ENCODE measurements around the gene DGKG. TPM values are rescaled to one million over a fixed set of nuclear protein-coding genes. Genes with fewer than 3 reads are reported as not detected.

Gene DGKG
- total and polyA plus RNA-seq, 4 donors: 0.84 to 7.8 (median 1.7) TPM

DNA sequence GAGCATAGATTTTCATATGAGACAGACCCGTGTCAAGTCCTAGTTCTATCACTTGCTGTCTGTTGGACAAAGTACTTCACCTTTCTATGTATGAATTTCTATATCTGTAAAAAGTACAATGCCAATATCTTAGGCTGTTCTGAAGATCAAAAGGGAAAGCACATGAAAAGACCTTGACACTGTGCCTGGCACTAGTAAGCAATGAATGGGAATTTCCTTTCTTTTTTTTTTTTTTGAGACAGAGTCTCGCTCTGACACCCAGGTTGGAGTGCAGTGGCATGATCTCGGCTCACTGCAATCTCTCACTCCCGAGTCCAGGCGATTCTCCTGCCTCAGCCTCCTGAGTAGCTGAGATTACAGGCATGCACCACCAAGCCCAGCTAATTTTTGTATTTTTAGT, 217.8 kb downstream of the DGKG start:
- DNase-seq (ENCODE audit: low spot score): no peak
- Histone ChIP-seq H3K36me3 (ENCODE audit: control insufficient read depth in 4 of 4, insufficient read depth in 3 of 4, low read depth in 1 of 4, low read length in 3 of 4) (no peaks in the 10 kb centered on the region), H3K9me3 (ENCODE audit: control insufficient read depth in 4 of 4, low read length in 3 of 4) (no peaks in the 10 kb centered on the region), H3K9ac (ENCODE audit: low read depth in 1 of 2, low read length in 2 of 2) (no peak overlapping the region), H3K27me3 (ENCODE audit: control insufficient read depth in 4 of 4, insufficient read depth in 4 of 4, low read length in 3 of 4) (no peaks in the 10 kb centered on the region), H3K4me3 (ENCODE audit: low read depth in 1 of 3, low read length in 3 of 3) (no peak overlapping the region), H3K4me1 (ENCODE audit: control insufficient read depth in 4 of 4, insufficient read depth in 4 of 4, low read length in 3 of 4) (no peaks in the 10 kb centered on the region), H3K27ac (ENCODE audit: low read depth in 1 of 2, low read length in 2 of 2) (no peak overlapping the region)
- TF ChIP-seq, protein P1, sequence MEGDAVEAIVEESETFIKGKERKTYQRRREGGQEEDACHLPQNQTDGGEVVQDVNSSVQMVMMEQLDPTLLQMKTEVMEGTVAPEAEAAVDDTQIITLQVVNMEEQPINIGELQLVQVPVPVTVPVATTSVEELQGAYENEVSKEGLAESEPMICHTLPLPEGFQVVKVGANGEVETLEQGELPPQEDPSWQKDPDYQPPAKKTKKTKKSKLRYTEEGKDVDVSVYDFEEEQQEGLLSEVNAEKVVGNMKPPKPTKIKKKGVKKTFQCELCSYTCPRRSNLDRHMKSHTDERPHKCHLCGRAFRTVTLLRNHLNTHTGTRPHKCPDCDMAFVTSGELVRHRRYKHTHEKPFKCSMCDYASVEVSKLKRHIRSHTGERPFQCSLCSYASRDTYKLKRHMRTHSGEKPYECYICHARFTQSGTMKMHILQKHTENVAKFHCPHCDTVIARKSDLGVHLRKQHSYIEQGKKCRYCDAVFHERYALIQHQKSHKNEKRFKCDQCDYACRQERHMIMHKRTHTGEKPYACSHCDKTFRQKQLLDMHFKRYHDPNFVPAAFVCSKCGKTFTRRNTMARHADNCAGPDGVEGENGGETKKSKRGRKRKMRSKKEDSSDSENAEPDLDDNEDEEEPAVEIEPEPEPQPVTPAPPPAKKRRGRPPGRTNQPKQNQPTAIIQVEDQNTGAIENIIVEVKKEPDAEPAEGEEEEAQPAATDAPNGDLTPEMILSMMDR (IDR thresholded peaks at IDR 0.05; ENCODE audit: low read depth, low read length, missing input control): no peak
- no peak for TF ChIP-seq YY1 (IDR thresholded peaks at IDR 0.05)
- no peak for TF ChIP-seq FOXA1 (IDR thresholded peaks at IDR 0.05)
- no peak for TF ChIP-seq RAD21 (IDR thresholded peaks at IDR 0.05)
- TF ChIP-seq, protein P2, sequence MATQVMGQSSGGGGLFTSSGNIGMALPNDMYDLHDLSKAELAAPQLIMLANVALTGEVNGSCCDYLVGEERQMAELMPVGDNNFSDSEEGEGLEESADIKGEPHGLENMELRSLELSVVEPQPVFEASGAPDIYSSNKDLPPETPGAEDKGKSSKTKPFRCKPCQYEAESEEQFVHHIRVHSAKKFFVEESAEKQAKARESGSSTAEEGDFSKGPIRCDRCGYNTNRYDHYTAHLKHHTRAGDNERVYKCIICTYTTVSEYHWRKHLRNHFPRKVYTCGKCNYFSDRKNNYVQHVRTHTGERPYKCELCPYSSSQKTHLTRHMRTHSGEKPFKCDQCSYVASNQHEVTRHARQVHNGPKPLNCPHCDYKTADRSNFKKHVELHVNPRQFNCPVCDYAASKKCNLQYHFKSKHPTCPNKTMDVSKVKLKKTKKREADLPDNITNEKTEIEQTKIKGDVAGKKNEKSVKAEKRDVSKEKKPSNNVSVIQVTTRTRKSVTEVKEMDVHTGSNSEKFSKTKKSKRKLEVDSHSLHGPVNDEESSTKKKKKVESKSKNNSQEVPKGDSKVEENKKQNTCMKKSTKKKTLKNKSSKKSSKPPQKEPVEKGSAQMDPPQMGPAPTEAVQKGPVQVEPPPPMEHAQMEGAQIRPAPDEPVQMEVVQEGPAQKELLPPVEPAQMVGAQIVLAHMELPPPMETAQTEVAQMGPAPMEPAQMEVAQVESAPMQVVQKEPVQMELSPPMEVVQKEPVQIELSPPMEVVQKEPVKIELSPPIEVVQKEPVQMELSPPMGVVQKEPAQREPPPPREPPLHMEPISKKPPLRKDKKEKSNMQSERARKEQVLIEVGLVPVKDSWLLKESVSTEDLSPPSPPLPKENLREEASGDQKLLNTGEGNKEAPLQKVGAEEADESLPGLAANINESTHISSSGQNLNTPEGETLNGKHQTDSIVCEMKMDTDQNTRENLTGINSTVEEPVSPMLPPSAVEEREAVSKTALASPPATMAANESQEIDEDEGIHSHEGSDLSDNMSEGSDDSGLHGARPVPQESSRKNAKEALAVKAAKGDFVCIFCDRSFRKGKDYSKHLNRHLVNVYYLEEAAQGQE (IDR thresholded peaks at IDR 0.05): no peak
- WGBS: 89% methylated on average over 5 of the region's 5 CpGs

DNA sequence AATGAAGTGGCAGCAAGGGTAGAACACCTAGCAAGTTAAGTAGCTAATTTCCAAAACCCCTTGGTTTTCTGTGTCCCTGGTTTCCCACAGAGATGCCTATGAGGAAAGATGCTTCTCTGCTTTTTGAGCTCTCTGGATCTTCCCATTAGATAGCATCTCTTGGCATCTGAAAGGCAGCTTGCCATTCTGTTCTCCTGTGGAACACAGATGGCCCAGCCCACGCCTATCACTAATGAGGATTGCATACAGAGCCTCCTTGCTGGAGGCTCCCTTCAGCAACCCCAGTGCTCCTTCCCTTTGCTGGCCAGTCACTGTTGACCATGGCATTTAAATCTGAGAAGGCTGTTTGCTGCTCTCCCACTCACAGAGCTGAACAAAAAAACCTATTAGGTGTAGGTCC, 218.8 kb downstream of the DGKG start:
- Histone ChIP-seq H3K9me3 (ENCODE audit: control insufficient read depth in 4 of 4, low read length in 3 of 4) (no peaks in the 10 kb centered on the region), H3K4me3 (ENCODE audit: low read depth in 1 of 3, low read length in 3 of 3) (no peak overlapping the region), H3K27ac (ENCODE audit: low read depth in 1 of 2, low read length in 2 of 2) (no peak overlapping the region), H3K27me3 (ENCODE audit: control insufficient read depth in 4 of 4, insufficient read depth in 4 of 4, low read length in 3 of 4) (no peaks in the 10 kb centered on the region), H3K9ac (ENCODE audit: low read depth in 1 of 2, low read length in 2 of 2) (no peak overlapping the region), H3K36me3 (ENCODE audit: control insufficient read depth in 4 of 4, insufficient read depth in 3 of 4, low read depth in 1 of 4, low read length in 3 of 4) (no peaks in the 10 kb centered on the region), H3K4me1 (ENCODE audit: control insufficient read depth in 4 of 4, insufficient read depth in 4 of 4, low read length in 3 of 4) (no peaks in the 10 kb centered on the region)
- WGBS: 64% methylated on average over 1 of the region's 1 CpG
- TF ChIP-seq SP1 (IDR thresholded peaks at IDR 0.05): no peak
- TF ChIP-seq EGR1 (IDR thresholded peaks at IDR 0.05; ENCODE audit: low read depth in 2 of 2): no peak
- no peak for TF ChIP-seq JUND (IDR thresholded peaks at IDR 0.05)
- TF ChIP-seq RXRA (IDR thresholded peaks at IDR 0.05): no peak
- TF ChIP-seq, protein P2 (IDR thresholded peaks at IDR 0.05): no peak
- TF ChIP-seq GABPA (IDR thresholded peaks at IDR 0.05 in 1 of 2, conservative IDR thresholded peaks at IDR 0.05 in 1 of 2): no peak
- no peak for DNase-seq (ENCODE audit: low spot score)

Data from liver (tissue), 9 donors.